AG10803 (cell line): ENCODE measurements around the gene MARCHF11.

Experiments used
- DNase-seq: peaks from one replicate; pipeline ENCODE4 v3.0.0; 2010; ENCODE audit warnings: low read depth
- H3K4me3 ChIP-seq: 2 replicates; pipeline ENCODE4 v1.5.1; 2011; ENCODE audit warnings: mild to moderate bottlenecking, low read length, control low read depth
- TF ChIP-seq, protein P1 (sequence below): conservative IDR thresholded peaks from 2 replicates; pipeline ENCODE4 v1.5.1; 2011; ENCODE audit warnings: mild to moderate bottlenecking, low read length, control low read depth, inconsistent platforms

MARCHF11 gene

DNA sequence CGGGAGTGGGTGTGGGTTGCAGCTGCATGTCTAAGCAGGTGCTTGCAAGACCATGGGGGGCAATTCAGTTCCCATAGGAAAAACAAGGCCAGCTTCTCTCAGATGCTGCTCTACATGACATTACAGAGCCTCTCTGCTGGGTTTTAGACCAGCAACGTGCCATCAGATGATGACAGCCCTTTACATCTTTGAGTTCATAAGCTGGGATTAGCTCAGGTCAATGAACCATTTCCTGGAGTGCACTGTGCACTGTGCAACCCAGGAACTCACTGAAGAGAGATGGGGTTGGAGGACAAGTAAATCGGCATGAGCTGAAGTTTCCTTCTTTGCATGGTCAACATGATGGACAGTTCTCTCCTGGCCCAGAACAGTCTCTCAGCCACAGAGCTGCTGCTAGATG is 160.6 kb downstream of the MARCHF11 start:
- H3K4me3 ChIP-seq = no peak overlapping the region
- TF ChIP-seq, protein P1, sequence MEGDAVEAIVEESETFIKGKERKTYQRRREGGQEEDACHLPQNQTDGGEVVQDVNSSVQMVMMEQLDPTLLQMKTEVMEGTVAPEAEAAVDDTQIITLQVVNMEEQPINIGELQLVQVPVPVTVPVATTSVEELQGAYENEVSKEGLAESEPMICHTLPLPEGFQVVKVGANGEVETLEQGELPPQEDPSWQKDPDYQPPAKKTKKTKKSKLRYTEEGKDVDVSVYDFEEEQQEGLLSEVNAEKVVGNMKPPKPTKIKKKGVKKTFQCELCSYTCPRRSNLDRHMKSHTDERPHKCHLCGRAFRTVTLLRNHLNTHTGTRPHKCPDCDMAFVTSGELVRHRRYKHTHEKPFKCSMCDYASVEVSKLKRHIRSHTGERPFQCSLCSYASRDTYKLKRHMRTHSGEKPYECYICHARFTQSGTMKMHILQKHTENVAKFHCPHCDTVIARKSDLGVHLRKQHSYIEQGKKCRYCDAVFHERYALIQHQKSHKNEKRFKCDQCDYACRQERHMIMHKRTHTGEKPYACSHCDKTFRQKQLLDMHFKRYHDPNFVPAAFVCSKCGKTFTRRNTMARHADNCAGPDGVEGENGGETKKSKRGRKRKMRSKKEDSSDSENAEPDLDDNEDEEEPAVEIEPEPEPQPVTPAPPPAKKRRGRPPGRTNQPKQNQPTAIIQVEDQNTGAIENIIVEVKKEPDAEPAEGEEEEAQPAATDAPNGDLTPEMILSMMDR = no peak
- DNase-seq = no peak

DNA sequence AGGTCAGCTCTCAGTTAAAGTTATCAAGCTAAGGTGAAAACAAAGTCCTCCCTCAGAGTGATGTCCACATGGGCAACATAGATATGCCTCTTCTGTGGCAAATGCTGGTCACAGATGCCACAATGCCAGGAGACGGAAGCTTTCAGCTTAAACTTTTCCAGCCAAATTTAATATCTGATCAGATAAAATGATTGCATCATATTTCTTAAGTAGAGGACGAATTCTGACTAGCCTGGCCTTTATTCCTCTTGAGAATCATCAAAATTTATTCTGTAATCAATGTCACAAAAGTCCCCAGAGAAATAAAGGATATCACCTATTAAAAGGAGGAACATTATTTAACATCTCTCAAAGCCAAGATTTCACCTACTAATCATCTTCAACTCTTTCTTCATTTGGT is 161.9 kb downstream of the MARCHF11 start:
- no peak overlapping the region for H3K4me3 ChIP-seq
- no peak for DNase-seq
- TF ChIP-seq, protein P1 = no peak
